Esophagus muscularis mucosa (tissue), 4 donors: ENCODE data around the gene HS6ST1. TPM values are rescaled to one million over a fixed set of nuclear protein-coding genes. Genes with fewer than 3 reads are reported as not detected.

Source experiments
- DNase-seq: peaks from one replicate; pipeline ENCODE4 v3.0.0-alpha.2; 2017; ENCODE audit errors: extremely low spot score
- H3K27ac ChIP-seq, 4 donors: fragments of 200-600 bp; sonication (generic); replicated peaks in 1 of 4; 1 replicate in 3 of 4; 2 replicates in 1 of 4; pipeline ENCODE4 v1.5.1; 2016 to 2019; ENCODE audit warnings: mild to moderate bottlenecking in 1 of 4
- H3K27me3 ChIP-seq, 4 donors: fragments of 200-600 bp; sonication (generic); one replicate each; pipeline versions ENCODE4 v1.5.1 to v1.6.0; 2016 to 2019
- H3K36me3 ChIP-seq, 4 donors: fragments of 200-600 bp; sonication (generic); one replicate each; pipeline ENCODE4 v1.5.1; 2016 to 2019
- H3K4me1 ChIP-seq, 4 donors: fragments of 200-600 bp; sonication (generic); one replicate each; pipeline ENCODE4 v1.5.1; 2016 to 2019
- H3K4me3 ChIP-seq, 4 donors: fragments of 200-600 bp; sonication (generic); 1 replicate in 2 of 4; 2 replicates in 2 of 4; pipeline ENCODE4 v1.5.1; 2016 to 2019; ENCODE audit warnings: mild to moderate bottlenecking in 4 of 4, moderate library complexity in 1 of 4
- H3K9me3 ChIP-seq, 4 donors: fragments of 200-600 bp; sonication (generic); 1 replicate in 3 of 4; 2 replicates in 1 of 4; pipeline ENCODE4 v1.5.1; 2016 to 2019
- EP300 ChIP-seq: sonication (generic); formaldehyde crosslinking; IDR thresholded peaks from one replicate; pipeline ENCODE4 v1.6.1; 2017; ENCODE audit warnings: antibody characterized with exemption
- POLR2A ChIP-seq: fragments of 450-650 bp; IDR thresholded peaks from one replicate; pipeline ENCODE4 v1.6.1; 2017; ENCODE audit warnings: antibody characterized with exemption, moderate library complexity, mild to moderate bottlenecking, low read depth
- POLR2AphosphoS5 ChIP-seq, 2 donors: sonication (generic); formaldehyde crosslinking; IDR thresholded peaks; one replicate each; pipeline ENCODE4 v1.6.1; 2017; ENCODE audit warnings: antibody characterized with exemption in 2 of 2
- WGBS: methylation state at CpG from one replicate; pipeline ENCODE4 v1.1.5; 2018; 5-methylcytosine and 5-hydroxymethylcytosine counted together
- intact Hi-C: fragments of 100-400 bp; cut with DNase I; formaldehyde crosslinking; loops from one replicate; pipeline ENCODE4 v1.15.1; 2023
- total RNA-seq, 4 donors: library from RNA; depleted of rRNA; stranded (reverse); fragments of >200 nt; gene quantifications; one replicate each; pipeline versions ENCODE4 v1.1.0 to v1.2.1, GENCODE V29; 2016
- TF ChIP-seq, protein P1 (sequence below), 3 experiments: fragments of 200-600 bp in 2 of 3; fragments of 450-650 bp in 1 of 3; sonication (generic) in 2 of 3; IDR thresholded peaks; one replicate each; pipeline ENCODE4 v1.5.1; 2017 to 2019; ENCODE audit warnings: antibody characterized with exemption in 3 of 3, mild to moderate bottlenecking in 2 of 3, moderate library complexity in 1 of 3

The HS6ST1 gene
- total RNA-seq, 4 donors from 2014 or later, result 17.4 to 62.2 (median 38.5) TPM

DNA sequence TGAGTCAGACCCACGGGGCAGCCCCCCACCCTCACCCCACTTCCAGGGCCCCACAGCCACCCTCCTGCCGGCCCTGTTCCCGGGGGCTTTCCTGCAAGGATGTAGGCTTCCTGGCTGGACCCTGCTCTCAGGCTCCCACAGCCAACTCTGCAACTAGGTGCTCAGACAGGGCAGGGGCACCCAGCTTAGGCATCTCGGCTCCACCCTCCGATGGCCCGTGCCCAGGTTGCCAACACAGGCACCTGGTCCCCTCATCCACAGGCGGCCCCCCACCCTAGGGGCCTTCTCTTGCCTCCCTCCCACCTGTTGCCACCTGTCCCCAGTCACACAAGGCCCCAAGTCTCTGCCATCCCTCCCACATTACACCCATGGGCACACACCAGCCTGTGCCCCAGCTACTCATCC is 34.6 kb downstream of the HS6ST1 start:
- Histone ChIP-seq H3K27me3 (no peaks in the 10 kb centered on the region), H3K27ac (no peak overlapping the region), H3K4me1 (peaks cover 54 to 81% (median 60%) of the 10 kb centered on the region in 4 donors), H3K9me3 (no peaks in the 10 kb centered on the region), H3K4me3 (no peak overlapping the region), H3K36me3 (peaks cover 0 to 21% (median 12%) of the 10 kb centered on the region in 4 donors)
- TF ChIP-seq EP300, result no peak
- TF ChIP-seq POLR2A, result no peak
- no peak for TF ChIP-seq POLR2AphosphoS5 (IDR thresholded peaks at IDR 0.05)
- WGBS, result 84% methylated on average over 4 of the region's 7 CpGs
- DNase-seq, result no peak
- intact Hi-C loops, result no loop called here

DNA sequence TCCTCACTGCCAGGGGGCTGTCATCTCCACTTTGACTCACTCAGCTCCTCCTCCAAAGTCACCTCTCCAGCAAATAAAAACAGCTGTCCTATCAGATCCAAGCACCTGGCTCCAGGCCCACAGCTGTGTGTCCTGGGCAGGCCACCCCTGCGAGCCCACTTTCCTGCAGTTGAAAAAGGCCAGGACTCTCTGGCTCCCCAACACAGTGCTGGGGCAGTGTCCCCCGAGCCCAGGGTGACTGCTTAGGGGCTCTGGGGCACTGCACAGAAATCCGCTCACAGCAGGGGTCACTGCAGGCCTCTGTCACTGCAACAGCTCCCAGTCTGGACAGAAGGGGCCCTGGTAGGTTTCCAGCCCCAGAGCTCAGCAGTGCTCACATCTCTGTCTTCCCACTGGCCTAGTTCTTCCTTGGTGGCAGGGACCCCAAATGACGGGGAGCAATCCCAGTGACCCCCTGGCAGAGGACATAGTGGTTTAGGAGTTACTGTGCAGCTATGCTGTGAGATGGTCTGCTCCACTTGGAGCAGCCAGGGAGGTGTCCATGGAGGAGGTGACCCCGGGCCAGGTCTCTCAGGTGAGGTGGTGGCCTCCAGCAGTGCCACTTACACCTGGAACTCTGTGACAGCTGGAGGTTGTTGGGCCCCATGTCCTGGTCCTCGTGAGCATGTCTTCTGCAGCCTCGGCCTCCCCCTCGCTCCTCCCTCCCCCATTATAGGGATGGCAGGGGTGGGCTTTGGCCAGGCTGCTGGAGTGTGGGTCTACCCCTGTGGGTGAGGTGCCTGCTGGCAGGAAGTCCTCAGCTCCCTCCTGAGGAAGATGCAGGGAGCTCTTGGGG is 35.5 kb downstream of the HS6ST1 start:
- no peak overlapping the region for H3K4me3 ChIP-seq
- H3K27me3 ChIP-seq, result no peaks in the 10 kb centered on the region
- H3K36me3 ChIP-seq, result peaks cover 0 to 17% (median 11%) of the 10 kb centered on the region in 4 donors
- H3K4me1 ChIP-seq, result peaks cover 54 to 81% (median 60%) of the 10 kb centered on the region in 4 donors
- WGBS, result 82% methylated on average over 4 of the region's 8 CpGs
- H3K9me3 ChIP-seq, result no peaks in the 10 kb centered on the region
- H3K27ac ChIP-seq, result peak overlapping the region in 1 of 4 donors; percentile 40
- DNase-seq, result no peak
- intact Hi-C loops, result no loop called here
- TF ChIP-seq POLR2AphosphoS5 (IDR thresholded peaks at IDR 0.05), result no peak
- no peak for TF ChIP-seq EP300
- TF ChIP-seq, protein P1, sequence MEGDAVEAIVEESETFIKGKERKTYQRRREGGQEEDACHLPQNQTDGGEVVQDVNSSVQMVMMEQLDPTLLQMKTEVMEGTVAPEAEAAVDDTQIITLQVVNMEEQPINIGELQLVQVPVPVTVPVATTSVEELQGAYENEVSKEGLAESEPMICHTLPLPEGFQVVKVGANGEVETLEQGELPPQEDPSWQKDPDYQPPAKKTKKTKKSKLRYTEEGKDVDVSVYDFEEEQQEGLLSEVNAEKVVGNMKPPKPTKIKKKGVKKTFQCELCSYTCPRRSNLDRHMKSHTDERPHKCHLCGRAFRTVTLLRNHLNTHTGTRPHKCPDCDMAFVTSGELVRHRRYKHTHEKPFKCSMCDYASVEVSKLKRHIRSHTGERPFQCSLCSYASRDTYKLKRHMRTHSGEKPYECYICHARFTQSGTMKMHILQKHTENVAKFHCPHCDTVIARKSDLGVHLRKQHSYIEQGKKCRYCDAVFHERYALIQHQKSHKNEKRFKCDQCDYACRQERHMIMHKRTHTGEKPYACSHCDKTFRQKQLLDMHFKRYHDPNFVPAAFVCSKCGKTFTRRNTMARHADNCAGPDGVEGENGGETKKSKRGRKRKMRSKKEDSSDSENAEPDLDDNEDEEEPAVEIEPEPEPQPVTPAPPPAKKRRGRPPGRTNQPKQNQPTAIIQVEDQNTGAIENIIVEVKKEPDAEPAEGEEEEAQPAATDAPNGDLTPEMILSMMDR (IDR thresholded peaks at IDR 0.05), result peak in 1 of 3 experiments; percentile 7
- TF ChIP-seq POLR2A, result no peak

DNA sequence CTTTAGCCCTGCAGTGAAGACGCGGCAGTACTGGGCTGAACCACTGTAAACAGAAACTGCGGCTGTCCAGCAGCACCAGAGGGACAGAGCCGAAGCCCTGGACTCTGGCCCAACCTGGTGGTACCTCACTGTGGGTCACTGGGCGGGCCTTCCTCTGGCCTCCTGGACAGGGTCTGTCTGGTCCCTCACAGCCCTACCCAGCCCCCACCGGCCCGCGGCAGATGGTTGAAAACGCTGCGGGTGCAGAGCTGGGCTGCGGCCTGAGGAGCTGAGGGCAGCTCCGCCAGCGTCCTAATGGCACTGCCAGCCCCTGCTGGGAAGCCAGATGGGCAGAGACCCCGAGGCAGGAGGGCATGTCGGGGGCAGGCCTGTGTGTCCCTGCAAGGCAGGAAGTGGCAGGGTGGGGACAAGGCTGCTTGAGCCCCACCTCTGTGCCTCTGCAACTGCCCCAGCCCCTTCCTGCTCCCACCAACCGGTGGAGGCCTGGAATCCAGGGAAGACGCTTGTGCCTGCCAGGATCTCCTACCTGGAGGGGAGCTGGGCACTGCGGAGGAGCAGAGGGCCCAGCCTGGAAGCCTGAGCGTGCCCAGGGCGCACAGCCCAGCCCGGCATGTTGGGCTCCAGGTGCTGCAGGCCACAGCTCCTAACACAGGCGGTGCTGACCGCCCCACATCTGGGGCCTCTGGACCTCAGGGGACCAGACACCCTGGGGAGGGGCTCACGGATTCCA is 36.3 kb downstream of the HS6ST1 start:
- 92% methylated on average over 6 of the region's 24 CpGs for WGBS
- peaks cover 53 to 75% (median 57%) of the 10 kb centered on the region in 4 donors for H3K4me1 ChIP-seq
- H3K4me3 ChIP-seq, result no peak overlapping the region
- no peak for DNase-seq
- no peaks in the 10 kb centered on the region for H3K27me3 ChIP-seq
- TF ChIP-seq EP300, result no peak
- TF ChIP-seq POLR2A, result no peak
- no peak for TF ChIP-seq POLR2AphosphoS5 (IDR thresholded peaks at IDR 0.05)
- TF ChIP-seq, protein P1 (IDR thresholded peaks at IDR 0.05), result no peak
- intact Hi-C loops, result no loop called here
- H3K9me3 ChIP-seq, result no peaks in the 10 kb centered on the region
- peaks cover 0 to 15% (median 8%) of the 10 kb centered on the region in 4 donors for H3K36me3 ChIP-seq
- H3K27ac ChIP-seq, result peak overlapping the region in 1 of 4 donors; percentile 40

DNA sequence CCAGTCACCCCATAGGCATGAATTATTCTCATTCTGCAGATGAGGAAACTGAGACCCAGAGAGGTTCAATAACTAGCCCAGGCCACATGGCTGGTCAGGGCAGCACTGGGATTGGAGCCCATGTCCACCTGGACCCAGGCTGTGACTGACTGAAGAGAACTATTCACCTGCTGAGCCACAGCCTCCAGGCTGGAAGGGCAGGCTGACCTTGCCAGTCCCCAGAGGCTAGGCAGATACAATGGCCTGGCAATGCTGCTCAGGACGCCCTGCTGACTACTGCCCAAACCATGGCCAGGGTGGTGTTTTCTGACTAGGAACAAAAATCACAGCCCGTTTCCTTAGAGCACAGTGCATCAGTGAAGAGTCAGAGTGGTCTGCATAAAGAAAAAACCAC is 36.8 kb downstream of the HS6ST1 start:
- Histone ChIP-seq H3K9me3 (no peaks in the 10 kb centered on the region), H3K27ac (no peak overlapping the region), H3K27me3 (no peaks in the 10 kb centered on the region), H3K4me3 (no peak overlapping the region), H3K36me3 (peaks cover 0 to 15% (median 5%) of the 10 kb centered on the region in 4 donors), H3K4me1 (peaks cover 47 to 69% (median 51%) of the 10 kb centered on the region in 4 donors)
- intact Hi-C loops, result no loop called here
- 90% methylated on average over 2 of the region's 2 CpGs for WGBS
- no peak for DNase-seq
- TF ChIP-seq POLR2AphosphoS5 (IDR thresholded peaks at IDR 0.05) (no peak), POLR2A (no peak), EP300 (no peak)
- TF ChIP-seq, protein P1 (IDR thresholded peaks at IDR 0.05), result no peak

DNA sequence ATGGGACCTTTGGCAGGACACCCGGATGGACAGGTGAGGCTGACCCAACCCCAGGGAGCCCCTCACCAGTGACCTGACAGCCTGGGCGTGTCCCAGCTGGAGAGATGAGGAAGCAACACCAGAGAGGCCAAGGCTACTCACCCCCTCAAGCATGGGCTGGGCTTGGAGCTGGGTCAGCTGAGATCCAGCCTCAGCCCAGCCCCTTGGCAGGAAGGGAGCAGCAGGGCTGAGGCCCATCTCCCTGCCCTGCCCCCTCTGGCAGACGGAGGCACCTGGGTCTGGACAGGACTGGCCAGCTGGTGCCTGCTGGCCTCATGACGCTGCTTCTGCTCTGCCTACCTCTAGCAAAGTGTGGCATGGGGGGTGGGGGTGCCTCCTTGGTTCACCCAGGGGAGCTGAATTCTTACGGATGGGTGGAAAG is 37.8 kb downstream of the HS6ST1 start:
- Histone ChIP-seq H3K27ac (peak overlapping the region in 1 of 4 donors; percentile 24), H3K9me3 (no peaks in the 10 kb centered on the region), H3K36me3 (peaks cover 0 to 14% (median 5%) of the 10 kb centered on the region in 4 donors), H3K4me3 (no peak overlapping the region), H3K27me3 (no peaks in the 10 kb centered on the region), H3K4me1 (peaks cover 38 to 60% (median 42%) of the 10 kb centered on the region in 4 donors)
- DNase-seq, result no peak
- no peak for TF ChIP-seq POLR2A
- TF ChIP-seq, protein P1 (IDR thresholded peaks at IDR 0.05), result no peak
- TF ChIP-seq POLR2AphosphoS5 (IDR thresholded peaks at IDR 0.05), result no peak
- TF ChIP-seq EP300, result no peak
- intact Hi-C loops, result no loop called here
- 83% methylated on average over 3 of the region's 5 CpGs for WGBS
